Keratinocyte (primary cell): ENCODE measurements around the gene MAZ. TPM values are rescaled to one million over a fixed set of nuclear protein-coding genes. Genes with fewer than 3 reads are reported as not detected.
"Not testable (repeated sequence)": the region's sequence is repeated elsewhere in the genome, so short reads cannot be mapped to it uniquely, and the experiment has no call there.

Experiments
- DNase-seq: peaks from one replicate; pipeline ENCODE4 v3.0.0-alpha.2; 2011; ENCODE audit warnings: low read depth, missing footprints, low spot score
- FAIRE-seq: peaks from 2 replicates; lab custom pipeline; 2011; peaks lifted over from hg19 to GRCh38; lab: Jason Lieb, UNC
- H2AFZ ChIP-seq: 2 replicates; pipeline ENCODE4 v1.6.0; 2012; ENCODE audit warnings: low read length, control low read depth, inconsistent platforms; ENCODE audit not compliant: control insufficient read depth
- H3K27ac ChIP-seq: 2 replicates; pipeline ENCODE4 v1.5.1; 2011; ENCODE audit warnings: low read length; ENCODE audit not compliant: control insufficient read depth, insufficient read depth
- H3K27me3 ChIP-seq: 3 replicates; pipeline ENCODE4 v1.6.0; 2011; ENCODE audit warnings: low read length; ENCODE audit not compliant: control insufficient read depth, insufficient read depth; ENCODE audit errors: extremely low read depth
- H3K36me3 ChIP-seq, 2 experiments: 2 replicates in 1 of 2; 3 replicates in 1 of 2; pipeline ENCODE4 v1.5.1; 2011; ENCODE audit warnings: low read length in 2 of 2, mild to moderate bottlenecking in 1 of 2; ENCODE audit not compliant: control insufficient read depth in 2 of 2, insufficient read depth in 2 of 2; ENCODE audit errors: extremely low read depth in 1 of 2
- H3K4me1 ChIP-seq: 3 replicates; pipeline ENCODE4 v1.5.1; 2011; ENCODE audit warnings: low read length; ENCODE audit not compliant: control insufficient read depth, insufficient read depth; ENCODE audit errors: extremely low read depth
- H3K4me2 ChIP-seq: 3 replicates; pipeline ENCODE4 v1.6.0; 2011; ENCODE audit warnings: low read depth, low read length; ENCODE audit not compliant: control insufficient read depth, insufficient read depth; ENCODE audit errors: extremely low read depth
- H3K4me3 ChIP-seq, 3 experiments: fragments of 200-600 bp in 1 of 3; sonication (generic) in 1 of 3; 2 replicates in 2 of 3; 3 replicates in 1 of 3; pipeline ENCODE4 v1.5.1; 2011 to 2016; ENCODE audit warnings: low read length in 3 of 3, mild to moderate bottlenecking in 3 of 3, control low read depth in 2 of 3, inconsistent platforms in 1 of 3, low read depth in 1 of 3, mixed read lengths in 1 of 3, mixed run types in 1 of 3, moderate library complexity in 1 of 3; ENCODE audit not compliant: control insufficient read depth in 2 of 3, insufficient read depth in 2 of 3; ENCODE audit errors: extremely low read depth in 1 of 3
- H3K79me2 ChIP-seq: 2 replicates; pipeline ENCODE4 v1.6.0; 2012; ENCODE audit warnings: low read length; ENCODE audit not compliant: control insufficient read depth, insufficient read depth
- H3K9ac ChIP-seq: 3 replicates; pipeline ENCODE4 v1.6.0; 2011; ENCODE audit warnings: low read length; ENCODE audit not compliant: control insufficient read depth, insufficient read depth; ENCODE audit errors: extremely low read depth
- H3K9me1 ChIP-seq: 3 replicates; pipeline ENCODE4 v1.6.0; 2011; ENCODE audit warnings: low read length; ENCODE audit not compliant: control insufficient read depth, insufficient read depth; ENCODE audit errors: extremely low read depth
- H3K9me3 ChIP-seq: 2 replicates; pipeline ENCODE4 v1.5.1; 2012; ENCODE audit warnings: low read depth, low read length; ENCODE audit not compliant: control insufficient read depth
- H4K20me1 ChIP-seq: 3 replicates; pipeline ENCODE4 v1.6.0; 2011; ENCODE audit warnings: low read length; ENCODE audit not compliant: control insufficient read depth, insufficient read depth; ENCODE audit errors: extremely low read depth
- EZH2 ChIP-seq: IDR thresholded peaks from one replicate; pipeline ENCODE4 v1.6.1; 2012; ENCODE audit warnings: inconsistent platforms, mild to moderate bottlenecking, low read length, moderate library complexity
- dilution Hi-C: fragments of 300-500 bp; cut with MboI; formaldehyde crosslinking; loops from one replicate; pipeline ENCODE4 v1.7.0; 2020; ENCODE audit warnings: low sequenced_read_pairs; ENCODE audit not compliant: extremely low pct_ligation_motif_present
- polyA plus RNA-seq, 5 experiments: library from polyadenylated mRNA; depleted of rRNA in 3 of 5; stranded (reverse) in 3 of 5; stranded (forward) in 1 of 5; unstranded in 1 of 5; fragments of >200 nt; gene quantifications; 1 replicate in 1 of 5; 2 replicates in 3 of 5; 3 replicates in 1 of 5; pipeline versions ENCODE4 v1.2.1 to v1.2.3, GENCODE V29; 2011 to 2012; ENCODE audit warnings: missing spikeins in 2 of 5, low read depth in 1 of 5, low replicate concordance in 1 of 5
- TF ChIP-seq, protein P1 (sequence below), 3 experiments: IDR thresholded peaks in 1 of 3; conservative IDR thresholded peaks in 1 of 3; optimal IDR thresholded peaks in 1 of 3; 2 replicates in 2 of 3; 3 replicates in 1 of 3; pipeline versions ENCODE3 to v1.5.1; 2011; ENCODE audit warnings: low read length in 3 of 3, mild to moderate bottlenecking in 3 of 3, moderate library complexity in 2 of 3, control low read depth in 1 of 3, inconsistent platforms in 1 of 3; ENCODE audit not compliant: insufficient read depth in 2 of 3; ENCODE audit errors: extremely low read depth in 1 of 3

The MAZ gene
- polyA plus RNA-seq, 1 donor (not counting 4 experiments of a cell fraction or from before 2014, with no cell fraction given): 48.5 TPM

- peak overlapping the region in 1 of 3 experiments; percentile 21 for H3K4me3 ChIP-seq
- dilution Hi-C loops: no loop called here
- H3K9me1 ChIP-seq: no peaks in the 10 kb centered on the region
- no peaks in the 10 kb centered on the region for H3K9me3 ChIP-seq
- H3K4me1 ChIP-seq: peaks cover 33% of the 10 kb centered on the region
- peak overlapping the region; percentile 78 for H3K27ac ChIP-seq
- peak overlapping the region; percentile 76 for H3K4me2 ChIP-seq
- no peaks in the 10 kb centered on the region for H3K79me2 ChIP-seq
- no peak for TF ChIP-seq EZH2
- TF ChIP-seq, protein P1, sequence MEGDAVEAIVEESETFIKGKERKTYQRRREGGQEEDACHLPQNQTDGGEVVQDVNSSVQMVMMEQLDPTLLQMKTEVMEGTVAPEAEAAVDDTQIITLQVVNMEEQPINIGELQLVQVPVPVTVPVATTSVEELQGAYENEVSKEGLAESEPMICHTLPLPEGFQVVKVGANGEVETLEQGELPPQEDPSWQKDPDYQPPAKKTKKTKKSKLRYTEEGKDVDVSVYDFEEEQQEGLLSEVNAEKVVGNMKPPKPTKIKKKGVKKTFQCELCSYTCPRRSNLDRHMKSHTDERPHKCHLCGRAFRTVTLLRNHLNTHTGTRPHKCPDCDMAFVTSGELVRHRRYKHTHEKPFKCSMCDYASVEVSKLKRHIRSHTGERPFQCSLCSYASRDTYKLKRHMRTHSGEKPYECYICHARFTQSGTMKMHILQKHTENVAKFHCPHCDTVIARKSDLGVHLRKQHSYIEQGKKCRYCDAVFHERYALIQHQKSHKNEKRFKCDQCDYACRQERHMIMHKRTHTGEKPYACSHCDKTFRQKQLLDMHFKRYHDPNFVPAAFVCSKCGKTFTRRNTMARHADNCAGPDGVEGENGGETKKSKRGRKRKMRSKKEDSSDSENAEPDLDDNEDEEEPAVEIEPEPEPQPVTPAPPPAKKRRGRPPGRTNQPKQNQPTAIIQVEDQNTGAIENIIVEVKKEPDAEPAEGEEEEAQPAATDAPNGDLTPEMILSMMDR (optimal IDR thresholded peaks at IDR 0.05 in 1 of 3, IDR thresholded peaks at IDR 0.05 in 1 of 3, conservative IDR thresholded peaks at IDR 0.05 in 1 of 3; ENCODE audit: extremely low read depth in 1 of 3, insufficient read depth in 2 of 3, low read length in 3 of 3): no peak
- no peaks in the 10 kb centered on the region for H4K20me1 ChIP-seq
- peak overlapping the region; percentile 61 for H3K9ac ChIP-seq
- DNase-seq (no peak), FAIRE-seq (no peak)
- no peaks in the 10 kb centered on the region for H3K36me3 ChIP-seq
- H3K27me3 ChIP-seq: no peaks in the 10 kb centered on the region
- H2AFZ ChIP-seq: peak overlapping the region; percentile 4
Measured at GRCh38 chr16:29784157-29784556, 22.2 kb upstream of the MAZ start.

GRCh38 chr16:29784901-29785500 lies 21.3 kb upstream of the MAZ start:
- TF ChIP-seq, protein P1 (optimal IDR thresholded peaks at IDR 0.05 in 1 of 3, IDR thresholded peaks at IDR 0.05 in 1 of 3, conservative IDR thresholded peaks at IDR 0.05 in 1 of 3; ENCODE audit: extremely low read depth in 1 of 3, insufficient read depth in 2 of 3, low read length in 3 of 3): peak; percentile 29 to 51 (median 50)
- no peak for TF ChIP-seq EZH2
- H3K4me1 ChIP-seq: peaks cover 28% of the 10 kb centered on the region
- dilution Hi-C loops: no loop called here
- no peaks in the 10 kb centered on the region for H3K9me3 ChIP-seq
- H3K9ac ChIP-seq: peak overlapping the region; percentile 13
- H3K4me3 ChIP-seq: no peak overlapping the region
- H3K4me2 ChIP-seq: peak overlapping the region; percentile 76
- H3K27ac ChIP-seq: peak overlapping the region; percentile 78
- H2AFZ ChIP-seq: peak overlapping the region; percentile 52
- DNase-seq (no peak), FAIRE-seq (no peak)
- no peaks in the 10 kb centered on the region for H3K79me2 ChIP-seq
- H3K9me1 ChIP-seq: no peaks in the 10 kb centered on the region
- no peaks in the 10 kb centered on the region for H4K20me1 ChIP-seq
- no peaks in the 10 kb centered on the region for H3K36me3 ChIP-seq
- H3K27me3 ChIP-seq: no peaks in the 10 kb centered on the region

GRCh38 chr16:29787155-29787554 lies 19.2 kb upstream of the MAZ start:
- dilution Hi-C loops, FAIRE-seq: not testable (repeated sequence)

More at GRCh38 chr16:29787155-29787554, 19.2 kb upstream of the MAZ start:
- not testable (repeated sequence) for H4K20me1 ChIP-seq, H3K9me1 ChIP-seq, H3K27me3 ChIP-seq, H3K36me3 ChIP-seq, DNase-seq, H3K4me3 ChIP-seq, H3K27ac ChIP-seq, H2AFZ ChIP-seq, H3K4me2 ChIP-seq, H3K9ac ChIP-seq, H3K9me3 ChIP-seq
- Histone ChIP-seq H3K79me2 (peaks cover 16% of the 10 kb centered on the region), H3K4me1 (peaks cover 34% of the 10 kb centered on the region)
